ENCODE results near the gene MYO1E.

DNA sequence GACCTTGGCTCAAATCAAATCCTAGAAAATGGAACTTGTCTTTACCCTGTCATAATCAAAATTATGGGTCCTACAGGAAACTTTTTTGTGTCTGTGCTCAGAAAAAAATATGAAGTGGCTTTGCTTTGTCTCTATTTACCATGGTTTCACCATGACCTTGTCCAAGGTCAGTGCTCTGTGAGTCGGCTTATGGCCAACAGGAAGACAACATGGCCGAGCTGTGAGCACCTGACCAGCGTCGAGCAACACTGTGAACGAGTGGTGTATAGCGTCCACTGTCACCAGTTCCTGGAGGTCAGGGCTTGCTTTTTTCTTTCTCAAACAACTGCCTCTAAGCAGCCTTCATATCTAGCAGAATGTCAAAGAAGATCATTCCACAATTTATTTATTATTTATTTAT lies 67.9 kb downstream of the MYO1E start:
- TF ChIP-seq, protein P1, sequence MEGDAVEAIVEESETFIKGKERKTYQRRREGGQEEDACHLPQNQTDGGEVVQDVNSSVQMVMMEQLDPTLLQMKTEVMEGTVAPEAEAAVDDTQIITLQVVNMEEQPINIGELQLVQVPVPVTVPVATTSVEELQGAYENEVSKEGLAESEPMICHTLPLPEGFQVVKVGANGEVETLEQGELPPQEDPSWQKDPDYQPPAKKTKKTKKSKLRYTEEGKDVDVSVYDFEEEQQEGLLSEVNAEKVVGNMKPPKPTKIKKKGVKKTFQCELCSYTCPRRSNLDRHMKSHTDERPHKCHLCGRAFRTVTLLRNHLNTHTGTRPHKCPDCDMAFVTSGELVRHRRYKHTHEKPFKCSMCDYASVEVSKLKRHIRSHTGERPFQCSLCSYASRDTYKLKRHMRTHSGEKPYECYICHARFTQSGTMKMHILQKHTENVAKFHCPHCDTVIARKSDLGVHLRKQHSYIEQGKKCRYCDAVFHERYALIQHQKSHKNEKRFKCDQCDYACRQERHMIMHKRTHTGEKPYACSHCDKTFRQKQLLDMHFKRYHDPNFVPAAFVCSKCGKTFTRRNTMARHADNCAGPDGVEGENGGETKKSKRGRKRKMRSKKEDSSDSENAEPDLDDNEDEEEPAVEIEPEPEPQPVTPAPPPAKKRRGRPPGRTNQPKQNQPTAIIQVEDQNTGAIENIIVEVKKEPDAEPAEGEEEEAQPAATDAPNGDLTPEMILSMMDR (conservative IDR thresholded peaks at IDR 0.05; ENCODE audit: low read length), result no peak
- TF ChIP-seq EZH2phosphoT487 (IDR thresholded peaks at IDR 0.05; ENCODE audit: borderline replicate concordance, low read depth, low read length), result no peak

Measured in OCI-LY7 (cell line).